AG09319 (cell line): ENCODE measurements around the gene GPR158.
A peak's percentile ranks its signal among the peaks of the same experiment; 100 is the strongest.

Experiments
- DNase-seq: peaks from one replicate; pipeline ENCODE4 v3.0.0-alpha.2; 2010; ENCODE audit warnings: low read depth; ENCODE audit errors: extremely low read depth
- CTCF ChIP-seq: IDR thresholded peaks from 2 replicates; pipeline ENCODE4 v1.5.1; 2011; ENCODE audit warnings: low read depth, mild to moderate bottlenecking, inconsistent platforms, low read length, moderate library complexity

The GPR158 gene

GRCh38 chr10:25174461-25175230 lies at the start of gene GPR158:
TSS of gene GPR158 (plus strand) at chr10:25175001. CDS start at chr10:25175421, 420 bp downstream.
- DNase-seq, result peak; percentile 64
- TF ChIP-seq CTCF, result no peak

- DNase-seq, result no peak
- TF ChIP-seq CTCF, result no peak
Observed at GRCh38 chr10:25125201-25125611, 49.6 kb upstream of the GPR158 start.

- no peak for TF ChIP-seq CTCF
- no peak for DNase-seq
Observed at GRCh38 chr10:25129592-25129991, 45.2 kb upstream of the GPR158 start.

GRCh38 chr10:25130906-25131305 lies 43.9 kb upstream of the GPR158 start:
- no peak for DNase-seq

GRCh38 chr10:25142116-25142864 lies 32.5 kb upstream of the GPR158 start:
- no peak for TF ChIP-seq CTCF
- DNase-seq, result no peak

More at GRCh38 chr10:25130906-25131305, 43.9 kb upstream of the GPR158 start:
- TF ChIP-seq CTCF, result no peak

- TF ChIP-seq CTCF, result no peak
- no peak for DNase-seq
Observed at GRCh38 chr10:25157650-25158049, 17.2 kb upstream of the GPR158 start.

GRCh38 chr10:25159591-25159990 lies 15.2 kb upstream of the GPR158 start:
- TF ChIP-seq CTCF, result no peak
- no peak for DNase-seq
